Measurements from ENCODE around the gene PRKCH.
"Not testable (repeated sequence)": the region's sequence is repeated elsewhere in the genome, so short reads cannot be mapped to it uniquely, and the experiment has no call there.

Gene PRKCH

GRCh38 chr14:61396694-61397093 lies 75.3 kb downstream of the PRKCH start:
- no peak for DNase-seq

DNA sequence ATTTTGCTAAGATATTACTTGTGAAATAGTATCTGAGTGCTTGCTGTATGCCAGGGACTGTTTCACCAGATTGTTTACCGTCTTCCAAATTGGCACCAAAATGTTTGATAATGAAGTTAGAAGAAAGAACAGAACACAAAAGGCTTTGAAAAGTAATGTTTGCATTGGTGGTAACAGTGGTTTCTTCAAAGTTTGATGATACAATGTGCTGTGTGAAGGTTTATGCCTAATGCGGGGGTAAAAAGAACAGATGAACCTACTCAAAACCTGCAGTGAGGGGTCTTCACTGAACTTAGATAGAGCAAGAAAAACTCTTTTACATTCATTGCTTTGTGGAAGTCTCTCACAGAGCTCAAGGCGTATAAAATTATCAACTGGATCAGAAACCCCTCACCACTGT lies 76.2 kb downstream of the PRKCH start:
- DNase-seq, result no peak

DNA sequence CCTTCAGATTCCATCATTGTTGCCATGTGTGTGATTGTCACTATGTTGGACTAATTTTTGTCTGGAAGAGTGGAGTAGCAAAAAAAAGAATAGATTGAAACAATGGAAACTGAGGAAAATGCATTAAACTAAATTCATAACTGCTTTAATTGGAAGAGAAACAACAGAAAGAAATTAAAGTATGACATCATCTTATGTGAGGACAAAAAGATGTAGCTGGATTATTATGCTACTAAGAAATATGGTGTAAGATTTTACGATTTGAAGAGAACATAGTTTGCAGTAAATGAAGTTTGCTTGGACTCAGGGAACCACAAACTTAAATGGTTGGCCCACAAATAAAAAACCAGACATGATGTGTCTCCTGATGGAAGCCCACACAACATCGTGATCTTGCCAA lies 76.8 kb downstream of the PRKCH start:
- no peak for DNase-seq

DNA sequence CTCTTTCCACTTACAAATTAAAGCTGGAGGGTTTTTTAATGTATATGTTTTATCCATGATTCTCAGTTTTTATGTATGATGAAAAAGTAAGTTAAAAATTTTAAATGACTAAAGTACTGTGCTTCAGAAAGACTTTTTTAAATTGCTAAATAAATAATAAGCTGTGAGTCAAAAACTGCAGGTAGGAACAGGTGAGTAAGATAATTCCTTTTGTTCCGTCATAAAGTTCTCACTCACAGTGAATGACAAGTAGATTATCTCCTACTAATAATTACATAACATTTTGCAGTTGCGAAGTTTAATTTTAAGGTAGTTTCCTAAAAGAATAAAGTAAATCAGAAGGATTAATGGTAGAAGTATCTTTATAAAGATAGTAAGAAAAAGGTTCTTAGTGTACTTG lies 78.0 kb downstream of the PRKCH start:
- no peak for DNase-seq

GRCh38 chr14:61401461-61401860 lies 80.1 kb downstream of the PRKCH start:
- no peak for DNase-seq

- no peak for DNase-seq
Observed at GRCh38 chr14:61403411-61403810, 82.0 kb downstream of the PRKCH start.

- no peak for DNase-seq
Observed at GRCh38 chr14:61404637-61405036, 83.3 kb downstream of the PRKCH start.

DNA sequence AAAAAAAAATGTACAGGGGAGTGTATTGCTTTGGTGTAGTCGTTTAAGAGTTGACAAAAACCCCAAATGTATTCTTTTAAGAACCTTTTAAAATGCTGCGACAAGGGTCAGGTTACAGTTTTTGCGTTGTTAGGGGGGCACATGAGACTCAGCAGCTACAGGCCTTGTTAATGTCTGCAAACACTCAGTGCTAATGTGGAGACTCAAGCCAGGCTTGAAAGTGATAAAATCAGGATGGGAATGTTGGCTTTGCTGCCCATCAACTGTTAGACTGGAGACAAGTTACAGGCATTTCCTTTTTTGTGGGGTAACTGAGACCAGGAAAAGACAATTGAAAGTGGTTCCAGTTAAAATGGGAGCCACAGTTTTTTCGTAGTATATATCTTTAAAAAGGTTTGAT lies 84.8 kb downstream of the PRKCH start:
- no peak for DNase-seq

GRCh38 chr14:61406675-61407074 lies 85.3 kb downstream of the PRKCH start:
- peak; percentile 54 for DNase-seq

GRCh38 chr14:61408498-61408897 lies 87.1 kb downstream of the PRKCH start:
- no peak for DNase-seq

DNA sequence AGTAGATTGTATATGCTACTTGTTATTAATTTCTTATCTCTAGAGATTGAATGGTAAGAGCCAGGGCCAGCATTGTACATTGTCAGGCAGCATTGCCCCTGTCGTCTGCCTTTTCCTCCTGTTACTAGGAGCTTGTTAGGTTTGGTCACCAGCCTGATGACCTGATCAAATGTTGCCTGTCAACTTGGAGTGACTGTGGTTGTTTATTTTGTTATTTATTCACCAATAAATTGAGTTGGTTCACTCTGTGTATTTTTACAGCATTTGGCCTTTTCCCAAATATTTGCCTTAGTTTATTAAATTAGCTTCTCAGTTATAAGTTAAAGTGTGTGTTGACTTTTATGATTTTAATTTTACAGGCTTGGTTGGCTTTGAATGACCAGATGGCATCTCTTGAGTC lies 88.4 kb downstream of the PRKCH start:
- no peak for DNase-seq

DNA sequence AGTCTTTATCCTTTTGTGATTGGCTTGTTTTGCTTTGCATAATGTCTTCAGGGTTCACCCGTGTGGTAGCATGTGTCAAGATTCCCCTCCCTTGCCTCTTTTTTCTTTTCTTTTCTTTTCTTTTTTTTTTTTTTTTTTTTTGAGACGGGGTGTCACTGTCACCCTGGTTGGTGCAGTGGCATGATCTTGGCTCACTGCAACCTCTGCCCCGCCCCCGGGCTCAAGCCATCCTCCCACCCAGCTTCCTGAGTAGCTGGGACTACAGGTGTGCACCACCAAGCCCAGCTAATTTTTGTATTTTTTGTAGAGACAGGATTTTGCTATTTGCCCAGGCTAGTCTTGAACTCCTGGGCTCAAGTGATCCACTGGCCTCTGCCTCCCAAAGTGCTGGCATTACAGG lies 94.6 kb downstream of the PRKCH start:
- DNase-seq, result not testable (repeated sequence)

GRCh38 chr14:61416591-61416990 lies 95.2 kb downstream of the PRKCH start:
- no peak for DNase-seq

DNA sequence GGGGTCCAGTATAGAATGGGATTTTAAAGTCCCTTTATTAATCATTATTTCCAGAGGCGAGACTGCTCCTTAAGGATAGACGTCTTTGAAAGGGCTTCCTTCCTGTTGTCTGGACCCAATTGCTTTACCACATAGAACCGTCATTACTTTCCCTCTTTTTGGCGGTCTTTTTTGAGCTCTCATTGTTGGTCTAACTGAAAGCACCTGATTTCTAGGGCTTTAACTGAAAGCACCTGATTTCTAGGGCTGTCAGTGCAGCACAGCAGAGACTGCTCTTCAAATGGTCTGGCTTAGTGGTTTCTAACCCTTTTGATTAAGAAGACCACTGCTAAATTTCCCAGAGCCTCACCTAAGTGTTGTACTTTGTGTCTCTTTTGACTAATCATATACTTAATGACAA lies 95.8 kb downstream of the PRKCH start:
- DNase-seq, result no peak

DNA sequence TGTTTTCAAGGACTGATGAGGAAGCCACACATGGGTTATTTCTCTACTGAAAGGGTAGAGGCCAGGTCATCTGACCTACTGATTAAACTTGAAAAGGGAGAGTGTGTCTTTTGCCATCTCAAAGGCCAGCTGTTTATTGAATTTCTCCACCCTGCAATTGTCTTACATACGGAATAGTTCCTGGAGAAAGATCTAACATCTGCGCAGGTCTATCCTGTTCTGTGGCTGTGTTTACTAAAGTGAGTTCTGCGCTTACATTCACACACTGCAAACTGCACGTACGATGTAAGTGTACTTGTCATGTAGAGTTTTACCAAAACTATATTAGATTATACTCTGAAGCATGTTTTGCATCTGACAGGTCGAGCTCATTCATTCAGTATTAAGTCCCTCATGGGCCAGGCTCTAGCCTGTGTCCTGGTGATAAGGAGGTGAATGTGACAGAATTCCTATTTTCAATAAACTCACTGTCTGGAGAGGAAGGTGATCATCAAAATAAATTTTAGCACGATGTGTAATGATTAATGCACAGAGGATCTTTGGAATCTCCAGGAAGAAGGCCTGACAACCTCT lies 96.6 kb downstream of the PRKCH start:
- no peak for DNase-seq

- no peak for DNase-seq
Observed at GRCh38 chr14:61418746-61419145, 97.4 kb downstream of the PRKCH start.

DNA sequence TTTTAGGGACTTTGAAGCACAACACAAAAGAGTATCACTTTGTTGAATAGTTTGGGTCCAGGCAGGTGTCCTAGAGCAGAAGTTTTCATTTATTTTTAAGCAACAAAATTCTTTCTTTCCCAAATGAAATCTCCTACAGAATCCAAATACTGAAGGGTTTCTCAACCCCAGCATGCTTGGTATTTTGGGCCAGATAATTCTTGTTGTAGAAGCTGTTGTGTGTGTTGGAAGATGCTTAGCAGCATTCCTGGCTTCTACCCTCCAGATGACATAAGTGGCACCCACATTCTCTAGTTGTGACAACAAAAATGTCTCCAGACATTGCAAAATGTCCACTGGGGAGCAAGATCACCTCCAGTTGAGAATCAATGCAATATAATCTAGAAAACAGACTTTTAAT lies 97.8 kb downstream of the PRKCH start:
- DNase-seq, result no peak

DNA sequence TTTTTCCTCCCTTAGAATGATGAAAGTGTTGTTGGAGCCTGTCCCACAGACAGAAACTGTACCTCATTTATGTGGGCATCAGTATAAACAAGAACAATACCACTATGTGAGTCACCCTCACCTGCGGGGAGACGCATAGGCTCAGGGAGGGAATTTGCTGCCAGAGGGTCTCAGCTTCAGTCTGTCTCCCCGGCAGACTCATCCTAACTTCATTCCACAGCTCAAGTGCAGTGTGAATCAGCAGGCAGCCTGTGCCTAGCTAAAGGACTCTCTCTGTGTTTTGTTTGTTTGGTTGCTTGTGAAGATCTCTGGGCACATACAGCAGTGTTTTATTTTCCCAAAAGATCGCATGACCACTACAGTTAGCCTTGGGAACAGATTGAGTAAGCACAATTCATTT lies 98.9 kb downstream of the PRKCH start:
- peak; percentile 31 for DNase-seq

DNA sequence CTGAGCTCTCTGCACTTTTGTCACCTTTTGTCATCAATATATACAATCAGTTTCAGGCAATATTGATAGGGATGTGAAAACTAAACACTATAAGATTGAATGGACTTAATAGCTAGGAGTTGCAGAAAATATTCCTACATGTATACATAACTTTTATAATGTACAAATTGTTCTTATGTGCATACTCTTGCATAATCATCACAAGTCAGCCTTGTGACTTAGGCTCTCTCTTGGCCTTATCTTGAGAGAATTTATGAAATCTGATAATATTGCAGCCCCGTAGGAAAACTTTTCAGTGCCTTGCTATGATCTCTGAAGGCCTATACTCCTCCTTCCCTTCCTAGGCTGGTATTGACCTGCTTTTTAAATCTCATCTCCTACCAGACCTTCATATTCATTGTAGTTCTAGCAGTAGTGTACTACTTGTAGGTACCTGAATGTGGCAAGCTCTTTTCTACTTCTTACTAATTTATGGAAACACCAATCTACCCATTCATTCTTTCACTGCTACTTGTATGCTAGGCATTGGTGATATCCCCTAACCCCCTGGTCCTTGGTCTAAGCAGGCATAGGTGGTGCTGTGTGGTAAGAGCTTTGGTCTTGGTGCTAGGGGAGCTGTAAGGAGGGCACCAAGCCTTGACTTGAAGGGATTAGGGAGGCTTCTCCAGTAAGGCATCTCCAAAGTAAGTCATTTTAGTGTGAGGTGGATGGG lies 100.0 kb downstream of the PRKCH start:
- no peak for DNase-seq

DNA sequence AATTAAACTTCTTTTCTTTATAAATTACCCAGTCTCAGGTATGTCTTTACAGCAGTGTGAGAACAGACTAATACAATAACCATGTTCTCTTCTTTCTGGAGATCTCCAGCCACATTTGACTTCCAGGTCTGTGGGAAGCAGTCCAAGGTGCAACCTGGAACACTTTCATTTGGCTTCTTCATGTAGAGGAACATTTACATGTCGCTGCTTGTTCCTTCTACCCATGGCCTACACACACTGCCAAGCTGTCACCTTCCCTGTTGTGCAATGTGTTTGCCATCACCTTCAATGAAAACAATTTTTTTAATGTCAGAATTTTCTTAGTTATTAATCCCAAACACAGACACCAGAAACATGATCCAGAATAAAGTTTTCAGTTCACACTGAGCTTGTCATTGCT lies 104.7 kb downstream of the PRKCH start:
- DNase-seq, result no peak

- DNase-seq, result no peak
Observed at GRCh38 chr14:61428261-61428660, 106.9 kb downstream of the PRKCH start.

DNA sequence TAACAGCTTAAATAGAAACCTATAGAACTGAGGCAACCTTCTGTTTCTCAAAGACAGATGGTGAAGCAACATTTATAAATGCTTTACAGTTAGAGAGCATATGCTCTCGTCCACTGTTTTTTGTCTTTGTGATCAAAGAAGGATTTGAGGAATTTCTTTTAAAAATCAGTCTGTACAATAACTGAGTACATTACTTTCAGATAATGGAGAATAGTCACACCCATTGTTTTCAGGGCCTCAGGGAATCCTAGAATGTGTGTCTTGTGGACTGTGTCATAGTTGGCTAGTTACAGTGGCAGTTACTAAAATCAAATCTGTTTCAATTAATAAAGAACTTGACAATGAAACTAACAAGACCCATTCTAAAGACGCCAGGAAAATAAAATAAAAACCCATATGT lies 107.9 kb downstream of the PRKCH start:
- no peak for DNase-seq

DNA sequence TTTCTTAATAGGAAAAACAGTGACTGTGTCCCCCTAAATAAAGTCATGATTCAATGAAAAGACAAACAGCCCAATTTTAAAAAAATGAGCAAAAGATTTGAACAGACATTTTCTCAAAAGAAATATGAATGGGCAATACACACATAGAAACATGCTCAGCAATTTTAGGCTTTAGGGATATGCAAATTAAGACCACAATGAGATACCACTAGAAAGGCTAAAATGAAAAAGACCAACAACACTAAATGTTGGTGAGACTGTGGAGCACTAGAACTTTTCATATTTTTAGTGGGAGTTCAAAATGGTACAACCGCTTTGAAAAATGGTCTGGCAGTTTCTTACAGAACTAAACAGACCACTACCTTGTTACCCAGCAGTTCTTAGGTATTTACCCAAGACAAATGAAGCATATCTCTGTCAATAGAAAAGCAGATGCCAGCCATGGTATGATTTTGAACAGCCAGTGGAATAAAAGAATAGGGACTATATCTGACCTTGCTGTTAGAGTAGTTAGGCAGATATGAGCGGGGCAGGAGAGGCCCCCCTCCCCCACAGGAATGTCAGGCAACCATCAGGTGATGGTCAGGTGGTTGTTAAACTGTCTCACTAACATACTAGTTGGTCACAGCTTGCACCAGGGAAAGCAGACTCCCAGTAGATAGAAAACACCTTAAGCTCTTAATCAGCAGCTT lies 108.8 kb downstream of the PRKCH start:
- no peak for DNase-seq

GRCh38 chr14:61433169-61433568 lies 111.8 kb downstream of the PRKCH start:
- no peak for DNase-seq

GRCh38 chr14:61433828-61434227 lies 112.4 kb downstream of the PRKCH start:
- no peak for DNase-seq

Data from stimulated activated CD4-positive, alpha-beta T cell treated with anti-CD3 and anti-CD28 coated beads, Interleukin-15, amount 100 ng/mL, for 24 hours (primary cell).